OCI-LY1 (cell line): ENCODE data around the gene FNIP1.

Experiments
- H2AFZ ChIP-seq: fragments of 200-600 bp; sonication (generic), shearing (Covaris generic); 2 replicates; pipeline ENCODE4 v1.6.0; 2014; ENCODE audit warnings: antibody characterized with exemption, mild to moderate bottlenecking, low read length
- H3F3A ChIP-seq: fragments of 200-600 bp; sonication (generic), shearing (Covaris generic); 2 replicates; pipeline ENCODE4 v1.6.0; 2014; ENCODE audit warnings: mild to moderate bottlenecking, antibody characterized with exemption, low read length, moderate library complexity; ENCODE audit not compliant: insufficient read depth
- H3K27ac ChIP-seq: fragments of 200-600 bp; sonication (generic); 2 replicates; pipeline ENCODE4 v1.5.1; 2014; ENCODE audit warnings: low read length, mixed run types, mild to moderate bottlenecking, low read depth; ENCODE audit not compliant: poor library complexity, severe bottlenecking
- H3K27me3 ChIP-seq: fragments of 200-600 bp; sonication (generic); 2 replicates; pipeline ENCODE4 v1.6.0; 2014; ENCODE audit warnings: antibody characterized with exemption, mild to moderate bottlenecking, low read length, moderate library complexity; ENCODE audit not compliant: insufficient read depth
- H3K36me3 ChIP-seq: fragments of 200-600 bp; sonication (generic); 2 replicates; pipeline ENCODE4 v1.6.1; 2014; ENCODE audit warnings: mild to moderate bottlenecking, antibody characterized with exemption, low read length, moderate library complexity, mixed read lengths; ENCODE audit not compliant: insufficient read depth
- H3K4me1 ChIP-seq: fragments of 200-600 bp; sonication (generic); 2 replicates; pipeline ENCODE4 v1.5.1; 2014; ENCODE audit warnings: mild to moderate bottlenecking, low read length, moderate library complexity; ENCODE audit not compliant: insufficient read depth, severe bottlenecking
- H3K4me2 ChIP-seq: fragments of 200-600 bp; sonication (generic), shearing (Covaris generic); 2 replicates; pipeline ENCODE4 v1.6.1; 2014; ENCODE audit warnings: low read length
- H3K4me3 ChIP-seq: fragments of 200-600 bp; sonication (generic); 2 replicates; pipeline ENCODE4 v1.5.1; 2014; ENCODE audit warnings: low read length, low read depth, mild to moderate bottlenecking, mixed read lengths; ENCODE audit not compliant: poor library complexity, severe bottlenecking
- H3K79me2 ChIP-seq: fragments of 200-600 bp; shearing (Covaris generic); 2 replicates; pipeline ENCODE4 v1.6.1; 2016; ENCODE audit warnings: mixed run types, low read length, mixed read lengths; ENCODE audit not compliant: insufficient read depth
- H3K9ac ChIP-seq: fragments of 200-600 bp; sonication (generic), shearing (Covaris generic); 2 replicates; pipeline ENCODE4 v1.6.1; 2014; ENCODE audit warnings: mild to moderate bottlenecking, low read length, mixed read lengths
- H3K9me2 ChIP-seq: fragments of 200-600 bp; sonication (generic), shearing (Covaris generic); 2 replicates; pipeline ENCODE4 v1.6.1; 2014; ENCODE audit warnings: low read depth, mild to moderate bottlenecking, low read length, mixed read lengths
- H3K9me3 ChIP-seq: fragments of 200-600 bp; shearing (Covaris generic); 2 replicates; pipeline ENCODE4 v1.6.1; 2014; ENCODE audit warnings: low read length, mixed read lengths
- H4K20me1 ChIP-seq: fragments of 200-600 bp; sonication (generic), shearing (Covaris generic); 2 replicates; pipeline ENCODE4 v1.6.0; 2016; ENCODE audit warnings: mild to moderate bottlenecking, low read length; ENCODE audit not compliant: insufficient read depth
- EZH2 ChIP-seq: fragments of 200-600 bp; sonication (generic), shearing (Covaris generic); IDR thresholded peaks from 2 replicates; pipeline ENCODE4 v1.8.0; 2017; ENCODE audit warnings: borderline replicate concordance, mixed run types, mild to moderate bottlenecking, antibody characterized with exemption, low read length, moderate library complexity, mixed read lengths
- TF ChIP-seq, protein P1 (sequence below): fragments of 200-600 bp; sonication (generic), shearing (Covaris generic); IDR thresholded peaks from 2 replicates; pipeline ENCODE4 v1.5.1; 2017; ENCODE audit warnings: mild to moderate bottlenecking, antibody characterized with exemption, low read length, moderate library complexity, mixed read lengths

FNIP1 gene

DNA sequence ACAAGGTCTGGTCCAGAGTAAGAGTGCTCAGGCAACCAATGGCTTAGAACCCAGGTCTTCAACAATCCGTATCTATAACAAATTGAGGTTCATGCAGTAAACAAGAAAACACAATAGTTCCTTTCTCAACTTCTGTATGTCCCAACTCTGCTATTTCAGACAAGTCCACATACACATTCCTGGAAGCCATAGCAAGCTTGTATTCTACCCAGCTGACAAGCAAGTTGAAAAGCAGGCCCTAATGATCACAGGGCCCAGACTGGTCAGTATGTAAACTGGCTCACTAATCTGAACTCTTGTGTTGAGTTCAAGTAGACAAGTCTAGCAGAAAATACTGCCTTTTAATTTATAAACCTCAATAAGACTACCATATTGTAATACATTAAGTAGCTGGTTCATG, 26.9 kb downstream of the FNIP1 start:
- no peaks in the 10 kb centered on the region for H3K9me3 ChIP-seq
- no peaks in the 10 kb centered on the region for H3F3A ChIP-seq
- H3K4me1 ChIP-seq, result peaks cover 9% of the 10 kb centered on the region
- no peak overlapping the region for H3K4me2 ChIP-seq
- H3K27ac ChIP-seq, result no peak overlapping the region
- no peak for TF ChIP-seq EZH2
- TF ChIP-seq, protein P1, sequence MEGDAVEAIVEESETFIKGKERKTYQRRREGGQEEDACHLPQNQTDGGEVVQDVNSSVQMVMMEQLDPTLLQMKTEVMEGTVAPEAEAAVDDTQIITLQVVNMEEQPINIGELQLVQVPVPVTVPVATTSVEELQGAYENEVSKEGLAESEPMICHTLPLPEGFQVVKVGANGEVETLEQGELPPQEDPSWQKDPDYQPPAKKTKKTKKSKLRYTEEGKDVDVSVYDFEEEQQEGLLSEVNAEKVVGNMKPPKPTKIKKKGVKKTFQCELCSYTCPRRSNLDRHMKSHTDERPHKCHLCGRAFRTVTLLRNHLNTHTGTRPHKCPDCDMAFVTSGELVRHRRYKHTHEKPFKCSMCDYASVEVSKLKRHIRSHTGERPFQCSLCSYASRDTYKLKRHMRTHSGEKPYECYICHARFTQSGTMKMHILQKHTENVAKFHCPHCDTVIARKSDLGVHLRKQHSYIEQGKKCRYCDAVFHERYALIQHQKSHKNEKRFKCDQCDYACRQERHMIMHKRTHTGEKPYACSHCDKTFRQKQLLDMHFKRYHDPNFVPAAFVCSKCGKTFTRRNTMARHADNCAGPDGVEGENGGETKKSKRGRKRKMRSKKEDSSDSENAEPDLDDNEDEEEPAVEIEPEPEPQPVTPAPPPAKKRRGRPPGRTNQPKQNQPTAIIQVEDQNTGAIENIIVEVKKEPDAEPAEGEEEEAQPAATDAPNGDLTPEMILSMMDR, result no peak
- H3K79me2 ChIP-seq, result peaks cover 78% of the 10 kb centered on the region
- no peaks in the 10 kb centered on the region for H3K27me3 ChIP-seq
- no peak overlapping the region for H2AFZ ChIP-seq
- no peaks in the 10 kb centered on the region for H4K20me1 ChIP-seq
- H3K9ac ChIP-seq, result no peak overlapping the region
- H3K9me2 ChIP-seq, result no peaks in the 10 kb centered on the region
- H3K4me3 ChIP-seq, result no peak overlapping the region
- H3K36me3 ChIP-seq, result peaks cover 2% of the 10 kb centered on the region; the same call in 1 of the 2 replicates

DNA sequence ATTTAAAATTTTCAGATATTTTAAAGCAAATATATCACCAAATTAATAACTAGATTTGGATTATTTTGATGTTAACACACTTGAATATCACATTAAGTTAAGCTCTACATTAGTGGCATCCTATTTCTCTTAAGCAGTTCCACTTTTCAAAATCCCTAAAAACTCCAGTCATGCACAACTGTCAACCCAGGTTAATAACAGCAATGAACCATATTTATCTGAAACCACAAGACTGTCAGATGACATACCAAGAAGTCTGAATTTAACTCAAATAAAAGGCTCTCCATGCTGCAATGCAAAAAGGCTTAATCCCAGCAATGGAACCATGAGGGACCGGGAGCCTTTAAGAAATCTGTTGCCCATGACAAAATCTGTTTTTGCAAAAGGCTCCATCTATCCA, 27.5 kb downstream of the FNIP1 start:
- no peaks in the 10 kb centered on the region for H3K27me3 ChIP-seq
- peaks cover 7% of the 10 kb centered on the region; the same call in 1 of the 2 replicates for H3K36me3 ChIP-seq
- no peak overlapping the region for H3K9ac ChIP-seq
- no peaks in the 10 kb centered on the region for H3K9me2 ChIP-seq
- no peak overlapping the region for H3K4me3 ChIP-seq
- peaks cover 73% of the 10 kb centered on the region for H3K79me2 ChIP-seq
- H2AFZ ChIP-seq, result no peak overlapping the region
- H3K9me3 ChIP-seq, result no peaks in the 10 kb centered on the region
- no peak overlapping the region for H3K4me2 ChIP-seq
- H3F3A ChIP-seq, result no peaks in the 10 kb centered on the region
- TF ChIP-seq EZH2, result no peak
- peaks cover 9% of the 10 kb centered on the region for H3K4me1 ChIP-seq
- H3K27ac ChIP-seq, result no peak overlapping the region
- H4K20me1 ChIP-seq, result no peaks in the 10 kb centered on the region

DNA sequence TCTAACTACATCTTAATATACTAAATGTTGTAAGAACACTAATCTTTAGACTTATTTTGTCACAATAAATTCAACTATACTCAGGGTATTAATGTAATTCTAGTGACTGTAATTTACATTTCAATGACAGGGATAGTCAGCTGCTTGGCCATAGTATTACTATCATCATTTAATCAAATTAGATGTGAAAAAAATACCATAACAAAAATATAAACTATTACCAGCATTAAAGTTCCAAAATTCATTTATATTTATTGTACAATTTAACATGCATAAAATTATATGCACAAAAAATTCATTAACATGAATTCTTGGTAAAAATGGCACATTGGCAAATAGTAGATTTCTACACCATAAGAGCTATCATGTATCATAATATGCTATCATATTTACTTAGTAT, 28.9 kb downstream of the FNIP1 start:
- Histone ChIP-seq H3K4me1 (peaks cover 9% of the 10 kb centered on the region), H3K4me2 (no peak overlapping the region), H3F3A (no peaks in the 10 kb centered on the region), H2AFZ (no peak overlapping the region), H3K4me3 (no peak overlapping the region), H3K36me3 (peaks cover 7% of the 10 kb centered on the region; the same call in 1 of the 2 replicates), H4K20me1 (no peaks in the 10 kb centered on the region), H3K27ac (no peak overlapping the region), H3K9me3 (no peaks in the 10 kb centered on the region), H3K27me3 (no peaks in the 10 kb centered on the region), H3K79me2 (peaks cover 67% of the 10 kb centered on the region), H3K9me2 (no peaks in the 10 kb centered on the region), H3K9ac (no peak overlapping the region)
- TF ChIP-seq EZH2, result no peak
- TF ChIP-seq, protein P1, result no peak

DNA sequence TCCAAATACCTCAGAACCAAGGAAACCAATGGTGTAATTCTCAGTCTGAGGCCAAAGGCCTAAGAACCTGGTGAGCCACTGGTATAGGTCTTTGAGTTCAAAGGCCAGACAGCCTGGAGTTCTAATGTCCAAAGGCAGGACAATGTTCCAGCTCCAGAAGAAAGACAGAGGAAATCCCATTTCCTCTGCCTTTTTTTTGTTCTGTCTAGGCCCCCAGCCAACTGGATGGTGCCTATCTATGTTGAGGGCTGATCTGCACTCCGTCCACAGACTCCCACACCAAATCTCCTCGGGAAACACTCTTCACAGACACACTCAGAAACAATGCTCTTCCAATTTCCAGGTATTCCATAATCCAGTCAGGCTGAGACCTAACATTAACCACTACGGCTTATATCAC, 30.1 kb downstream of the FNIP1 start:
- peaks cover 7% of the 10 kb centered on the region; the same call in 1 of the 2 replicates for H3K36me3 ChIP-seq
- H3K4me2 ChIP-seq, result no peak overlapping the region
- TF ChIP-seq EZH2, result no peak
- TF ChIP-seq, protein P1, result no peak
- peaks cover 71% of the 10 kb centered on the region for H3K79me2 ChIP-seq
- peaks cover 3% of the 10 kb centered on the region; the same call in 1 of the 2 replicates for H3K9me3 ChIP-seq
- no peaks in the 10 kb centered on the region for H3K9me2 ChIP-seq
- H3K9ac ChIP-seq, result no peak overlapping the region
- no peaks in the 10 kb centered on the region for H3F3A ChIP-seq
- H3K27me3 ChIP-seq, result no peaks in the 10 kb centered on the region
- H2AFZ ChIP-seq, result no peak overlapping the region
- H3K27ac ChIP-seq, result no peak overlapping the region
- peaks cover 9% of the 10 kb centered on the region for H3K4me1 ChIP-seq
- H3K4me3 ChIP-seq, result no peak overlapping the region
- H4K20me1 ChIP-seq, result no peaks in the 10 kb centered on the region
